GM19463 (cell line): Measurements from ENCODE around the gene ZNF229.
"Not testable (repeated sequence)": the region's sequence is repeated elsewhere in the genome, so short reads cannot be mapped to it uniquely, and the experiment has no call there.

Source experiments
- ATAC-seq: cut with Tn5 transposase; IDR thresholded peaks from one replicate; pipeline ENCODE4 v1.9.1; 2021; ENCODE audit warnings: mild to moderate bottlenecking, moderate library complexity; ENCODE audit not compliant: unreplicated experiment

Gene ZNF229

DNA sequence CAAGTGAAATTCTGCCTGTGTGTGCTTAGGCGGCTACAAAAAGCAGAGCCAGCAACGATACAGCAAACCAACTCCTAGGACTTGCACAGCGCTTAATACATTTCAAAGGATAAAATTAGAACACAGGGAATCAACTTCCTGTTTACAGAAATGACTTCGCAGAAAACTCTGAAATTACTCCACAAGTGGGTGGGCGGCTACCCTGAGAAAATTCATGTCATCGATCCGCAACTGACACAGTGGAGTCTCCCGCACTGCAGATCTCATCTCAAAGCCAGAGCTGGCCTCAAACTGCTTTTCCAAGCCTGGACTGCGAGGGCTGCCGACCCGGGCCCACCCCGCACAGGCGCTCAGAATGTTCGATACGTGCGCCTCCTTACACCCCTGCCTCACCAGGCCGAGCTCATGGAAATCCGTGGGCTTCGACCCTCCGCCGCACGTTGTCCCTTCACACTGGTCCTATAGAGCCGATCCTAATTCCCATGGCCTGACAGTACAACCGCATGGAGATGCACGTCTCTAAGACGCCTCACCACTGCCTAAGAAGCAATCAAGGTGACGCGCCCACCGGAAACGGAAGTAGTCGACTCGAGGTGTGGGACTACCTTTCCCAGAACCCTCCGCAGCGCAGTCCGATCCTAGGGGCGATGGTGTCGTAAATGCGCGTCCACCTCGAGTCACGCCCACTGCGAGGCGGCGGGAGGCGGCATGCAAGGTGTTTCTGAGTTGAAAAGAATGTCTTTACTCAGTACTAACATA, at the start of gene ZNF229:
ZNF229 (minus strand) TSS at position 557 of the 759 bp plus-strand sequence. CDS start 5,625 bp downstream, outside the sequence.
- no peak for ATAC-seq

DNA sequence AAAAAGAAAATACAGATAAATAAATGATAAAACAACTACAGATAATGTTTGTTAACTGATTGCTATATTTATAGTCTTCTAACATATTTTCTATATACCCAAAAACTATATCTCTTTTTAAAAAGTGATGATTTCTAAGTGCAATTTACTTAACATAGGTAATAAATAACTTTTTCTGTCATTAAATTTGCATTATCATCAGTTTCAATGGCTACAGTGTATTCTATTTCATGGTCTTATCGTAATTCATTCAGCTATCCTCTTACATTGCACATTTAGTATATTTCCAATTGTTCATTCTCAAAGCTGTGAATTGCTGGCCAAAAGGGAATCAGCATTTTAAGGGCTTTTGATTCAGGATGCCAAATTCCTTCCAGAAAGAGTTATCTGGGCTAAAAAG, 48.4 kb upstream of the ZNF229 start:
- no peak for ATAC-seq

DNA sequence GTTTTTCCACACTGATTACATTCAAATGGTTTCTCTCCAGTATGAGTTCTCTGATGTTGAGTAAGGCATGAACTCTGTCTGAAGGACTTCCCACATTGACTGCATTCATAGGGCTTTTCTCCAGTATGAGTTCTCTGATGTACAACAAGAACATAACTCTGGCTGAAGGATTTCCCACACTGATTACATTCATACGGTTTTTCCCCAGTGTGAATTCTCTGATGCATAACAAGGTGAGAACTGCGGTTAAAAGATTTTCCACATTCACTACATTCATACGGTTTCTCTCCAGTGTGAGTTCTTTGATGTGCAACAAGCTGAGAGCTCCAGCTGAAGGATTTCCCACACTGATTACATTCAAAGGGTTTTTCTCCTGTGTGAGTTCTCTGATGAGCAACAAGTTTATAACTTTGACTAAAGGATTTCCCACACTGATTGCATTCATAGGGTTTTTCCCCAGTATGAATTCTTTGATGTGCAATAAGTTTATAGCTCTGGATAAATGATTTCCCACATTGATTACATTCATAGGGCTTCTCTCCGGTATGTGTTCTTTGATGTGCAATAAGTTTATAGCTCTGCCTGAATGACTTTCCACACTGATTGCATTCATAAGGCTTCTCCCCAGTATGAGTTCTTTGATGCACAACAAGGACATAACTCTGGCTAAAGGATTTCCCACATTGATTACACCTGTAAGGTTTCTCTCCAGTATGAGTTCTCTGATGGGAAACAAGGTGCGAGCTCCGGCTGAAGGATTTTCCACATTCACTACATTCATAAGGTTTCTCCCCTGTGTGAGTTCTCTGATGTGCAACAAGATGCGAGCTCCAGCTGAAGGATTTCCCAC, 28.5 kb upstream of the ZNF229 start:
- ATAC-seq: no peak

GRCh38 chr19:44468730-44469129, 20.5 kb upstream of the ZNF229 start:
- not testable (repeated sequence) for ATAC-seq

DNA sequence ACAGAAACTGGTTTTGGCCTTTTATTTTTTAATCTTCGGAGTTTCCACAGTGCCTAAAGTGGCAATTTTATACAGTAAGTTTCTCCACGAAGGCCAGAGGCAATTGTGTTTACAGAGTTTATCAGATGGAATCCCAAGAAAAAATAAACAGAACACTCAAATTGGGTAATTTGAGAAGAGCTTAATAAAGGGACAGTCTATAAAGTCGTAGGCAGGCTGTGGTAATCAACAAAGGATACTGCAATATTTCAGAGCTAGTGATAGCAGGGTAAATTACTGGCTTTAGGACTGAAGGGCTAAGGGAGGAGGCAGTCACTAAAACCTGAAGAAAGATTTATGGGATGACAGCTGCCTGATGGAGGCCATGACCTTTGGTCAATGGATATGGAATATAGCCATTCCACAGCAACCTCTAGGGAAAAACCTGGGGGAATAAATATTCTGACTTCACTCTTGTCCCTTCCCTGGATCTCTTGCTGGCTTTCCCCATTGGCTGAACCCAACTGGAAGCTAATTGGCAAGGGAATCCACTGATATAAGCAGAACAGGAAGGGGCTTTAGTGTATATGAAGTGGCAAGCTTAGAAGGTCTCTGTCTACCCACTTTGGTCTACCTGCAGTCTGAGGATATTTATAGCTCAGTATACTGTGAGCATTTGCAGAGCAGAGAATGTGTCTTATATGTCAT, 14.5 kb upstream of the ZNF229 start:
- ATAC-seq: not testable (repeated sequence)

- not testable (repeated sequence) for ATAC-seq
These were observed 7.7 kb upstream of the ZNF229 start for GRCh38 chr19:44456016-44456415.

- ATAC-seq: no peak
These were observed 6.8 kb upstream of the ZNF229 start for GRCh38 chr19:44455100-44455499.

GRCh38 chr19:44452367-44452766, 4.1 kb upstream of the ZNF229 start:
- no peak for ATAC-seq

DNA sequence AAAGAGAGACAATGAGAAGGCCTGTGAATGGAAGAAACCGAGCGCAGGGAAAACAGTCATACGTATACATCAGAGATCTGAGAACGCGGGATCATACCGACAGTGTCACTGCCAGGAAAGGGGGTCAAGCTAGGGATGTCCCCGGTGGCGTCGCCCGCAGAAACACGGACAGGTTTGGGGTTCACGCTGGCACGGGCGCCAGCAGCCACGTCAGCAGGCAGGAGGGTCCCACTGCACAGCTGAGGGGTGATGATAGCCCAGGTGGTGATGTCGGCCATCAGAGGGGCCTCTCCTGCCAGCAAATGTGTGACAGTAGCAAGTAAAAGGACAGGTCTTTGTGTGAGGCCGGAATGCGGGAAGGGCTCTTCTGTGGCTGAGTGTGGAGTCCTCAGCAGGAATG, 3.4 kb upstream of the ZNF229 start:
- ATAC-seq: no peak

DNA sequence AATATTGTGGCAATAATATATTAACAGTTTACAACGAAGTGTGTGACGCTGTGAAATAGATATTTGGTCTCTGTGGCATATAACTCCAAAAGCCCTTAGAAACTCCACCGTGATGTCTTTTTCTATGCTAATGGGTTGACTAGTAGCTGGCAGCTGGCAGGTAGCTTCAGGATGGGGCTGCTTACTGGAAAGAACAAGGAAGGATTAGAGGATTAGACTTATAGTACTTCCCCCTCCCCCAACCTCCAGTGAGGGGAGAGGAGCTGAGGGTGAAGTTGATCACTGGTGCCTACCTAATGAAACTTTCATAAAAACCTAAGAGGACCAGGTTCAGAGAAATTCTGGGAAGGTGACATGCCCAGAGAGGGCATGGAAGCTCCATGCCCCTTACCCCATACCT, 9.8 kb downstream of the ZNF229 start:
- no peak for ATAC-seq

GRCh38 chr19:44435441-44435840, 12.8 kb downstream of the ZNF229 start:
- no peak for ATAC-seq

GRCh38 chr19:44430956-44431355, 17.3 kb downstream of the ZNF229 start:
- ATAC-seq: no peak

DNA sequence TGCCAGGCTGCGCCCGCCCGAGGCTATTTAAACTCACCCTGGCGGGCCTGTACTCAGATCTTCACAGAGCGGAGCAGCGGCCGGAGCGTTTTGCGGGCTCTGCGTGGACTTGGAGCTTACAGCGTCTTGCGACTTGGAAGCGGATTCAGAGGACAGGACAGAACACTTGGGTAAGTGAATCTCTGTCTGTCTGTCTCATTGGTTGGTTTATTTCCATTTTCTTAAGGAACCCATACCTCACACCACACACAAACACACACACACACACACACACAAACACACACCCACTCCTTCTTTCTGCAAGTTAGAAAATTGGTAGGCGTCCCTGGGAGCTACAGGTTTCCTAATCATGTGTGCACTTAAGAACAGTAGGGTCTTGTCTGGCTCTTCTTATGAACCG, 32.7 kb downstream of the ZNF229 start:
- ATAC-seq: not testable (repeated sequence)

DNA sequence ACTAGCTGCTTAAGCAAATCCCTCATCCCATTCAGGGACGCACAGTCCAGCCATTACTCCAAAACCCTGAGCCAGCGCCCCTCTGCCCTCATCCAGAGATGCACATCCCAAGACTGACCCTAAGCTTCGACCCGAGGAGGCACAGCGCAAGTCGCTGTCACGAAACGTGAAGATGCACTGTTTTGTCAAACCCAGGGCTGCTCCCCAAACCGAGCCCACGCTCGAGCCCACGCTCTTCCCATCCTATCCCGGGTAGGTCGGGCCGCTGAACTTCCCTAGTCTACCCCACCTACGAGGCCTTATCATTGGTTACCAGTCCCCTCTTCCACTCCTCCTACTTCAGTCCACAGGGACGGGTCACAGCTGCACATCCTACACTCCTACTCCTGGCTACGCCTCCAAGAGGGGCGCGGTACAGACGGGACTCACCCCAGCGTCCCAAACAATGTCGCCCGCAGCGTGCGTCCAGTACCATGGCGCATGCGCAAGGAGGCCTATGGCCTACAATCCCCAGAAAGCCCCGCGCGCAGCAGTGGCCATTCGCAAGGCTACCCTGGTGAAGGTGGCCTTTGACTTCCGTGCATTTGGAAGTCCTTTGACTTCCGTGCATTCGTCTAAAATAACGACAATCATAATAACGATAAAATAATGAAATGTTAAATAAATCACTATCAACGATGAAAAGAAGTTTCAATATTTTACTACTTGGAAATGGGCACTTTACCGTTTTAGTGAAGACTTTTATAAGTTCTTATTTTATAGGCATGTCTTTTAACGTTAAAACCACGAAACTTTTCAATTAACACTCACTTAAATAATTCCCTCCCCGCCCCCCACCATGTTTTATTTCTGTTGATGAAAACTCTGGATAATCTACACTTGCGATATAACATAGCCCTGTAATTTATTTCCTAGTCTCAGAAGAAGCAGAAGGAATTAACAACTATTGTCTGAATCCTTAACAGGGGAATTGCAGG, 46.8 kb downstream of the ZNF229 start, which contains the start of gene ZNF285:
ZNF285 (minus strand) TSS at position 470 of the 977 bp plus-strand sequence. CDS start 4,395 bp downstream, outside the sequence.
- ATAC-seq: no peak

DNA sequence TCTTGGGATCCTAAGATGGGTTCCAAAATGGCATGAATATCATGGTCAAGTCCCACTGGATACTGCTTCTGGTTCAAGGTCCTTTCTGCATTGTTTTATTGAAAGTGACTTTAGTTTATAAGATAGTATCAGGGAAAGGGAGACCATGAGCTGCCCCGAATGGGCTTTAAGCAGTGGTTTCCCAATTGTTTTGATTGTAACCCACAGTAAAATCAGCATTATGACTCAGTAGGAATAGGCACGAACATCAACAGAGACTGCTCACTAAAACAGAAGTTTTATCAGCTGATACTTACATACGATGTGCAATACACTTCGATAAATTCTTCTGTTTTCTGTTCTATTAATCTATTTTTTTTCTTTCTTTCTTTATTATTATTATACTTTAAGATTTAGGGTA, 59.0 kb downstream of the ZNF229 start:
- ATAC-seq: not testable (repeated sequence)
